GM18870 (cell line): ENCODE data around the gene PDCD6IP.
"Not testable (repeated sequence)": the region's sequence is repeated elsewhere in the genome, so short reads cannot be mapped to it uniquely, and the experiment has no call there.

Experiments
- ATAC-seq: cut with Tn5 transposase; IDR thresholded peaks from one replicate; pipeline ENCODE4 v1.9.1; 2021; ENCODE audit warnings: moderate library complexity; ENCODE audit not compliant: unreplicated experiment

The PDCD6IP gene

GRCh38 chr3:33792167-33792892, 6.1 kb upstream of the PDCD6IP start:
- ATAC-seq: no peak

- ATAC-seq: no peak
Measured at GRCh38 chr3:33795131-33795530, 3.3 kb upstream of the PDCD6IP start.

GRCh38 chr3:33795856-33796536, 2.4 kb upstream of the PDCD6IP start:
- no peak for ATAC-seq

- ATAC-seq: peak; percentile 60
Measured at GRCh38 chr3:33798113-33798417, 365 bp upstream of the PDCD6IP start.

GRCh38 chr3:33799202-33799551, 747 bp downstream of the PDCD6IP start:
- ATAC-seq: no peak

- ATAC-seq: no peak
Measured at GRCh38 chr3:33803252-33803651, 4.8 kb downstream of the PDCD6IP start.

GRCh38 chr3:33803894-33804526, 5.6 kb downstream of the PDCD6IP start:
- no peak for ATAC-seq

GRCh38 chr3:33807191-33807590, 8.8 kb downstream of the PDCD6IP start:
- no peak for ATAC-seq

- no peak for ATAC-seq
Measured at GRCh38 chr3:33808559-33808958, 10.1 kb downstream of the PDCD6IP start.

- ATAC-seq: no peak
Measured at GRCh38 chr3:33810545-33810944, 12.1 kb downstream of the PDCD6IP start.

- no peak for ATAC-seq
Measured at GRCh38 chr3:33821989-33822388, 23.6 kb downstream of the PDCD6IP start.

- no peak for ATAC-seq
Measured at GRCh38 chr3:33823821-33824220, 25.4 kb downstream of the PDCD6IP start.

- ATAC-seq: no peak
Measured at GRCh38 chr3:33825111-33825510, 26.7 kb downstream of the PDCD6IP start.

GRCh38 chr3:33826206-33826605, 27.8 kb downstream of the PDCD6IP start:
- no peak for ATAC-seq

- no peak for ATAC-seq
Measured at GRCh38 chr3:33826688-33827087, 28.3 kb downstream of the PDCD6IP start.

GRCh38 chr3:33829720-33830119, 31.3 kb downstream of the PDCD6IP start:
- no peak for ATAC-seq

GRCh38 chr3:33831053-33831452, 32.6 kb downstream of the PDCD6IP start:
- ATAC-seq: no peak

GRCh38 chr3:33833408-33834095, 35.1 kb downstream of the PDCD6IP start:
- ATAC-seq: no peak

GRCh38 chr3:33834096-33834453, 35.6 kb downstream of the PDCD6IP start:
- no peak for ATAC-seq

GRCh38 chr3:33837182-33837581, 38.8 kb downstream of the PDCD6IP start:
- not testable (repeated sequence) for ATAC-seq

- ATAC-seq: no peak
Measured at GRCh38 chr3:33839283-33839682, 40.9 kb downstream of the PDCD6IP start.

GRCh38 chr3:33840179-33840578, 41.7 kb downstream of the PDCD6IP start:
- no peak for ATAC-seq
